Measurements from ENCODE around the gene RHBDD2. TPM values are rescaled to one million over a fixed set of nuclear protein-coding genes. Genes with fewer than 3 reads are reported as not detected.
A peak's percentile ranks its signal among the peaks of the same experiment; 100 is the strongest.

Gene RHBDD2
- total RNA-seq, 1 donor from 2014 or later: 33.8 TPM

GRCh38 chr7:75884476-75884875, 5.6 kb downstream of the RHBDD2 start:
- Mint-ChIP-seq H3K9me3 (ENCODE audit: low read depth) (no peaks in the 10 kb centered on the region), H3K27me3 (ENCODE audit: low read depth) (no peaks in the 10 kb centered on the region), H3K4me1 (ENCODE audit: low read depth) (peaks cover 21% of the 10 kb centered on the region), H3K36me3 (ENCODE audit: low read depth) (peaks cover 24% of the 10 kb centered on the region), H3K27ac (ENCODE audit: unreplicated experiment) (no peak overlapping the region), H3K4me3 (ENCODE audit: unreplicated experiment) (no peak overlapping the region)
- TF ChIP-seq, protein P1, sequence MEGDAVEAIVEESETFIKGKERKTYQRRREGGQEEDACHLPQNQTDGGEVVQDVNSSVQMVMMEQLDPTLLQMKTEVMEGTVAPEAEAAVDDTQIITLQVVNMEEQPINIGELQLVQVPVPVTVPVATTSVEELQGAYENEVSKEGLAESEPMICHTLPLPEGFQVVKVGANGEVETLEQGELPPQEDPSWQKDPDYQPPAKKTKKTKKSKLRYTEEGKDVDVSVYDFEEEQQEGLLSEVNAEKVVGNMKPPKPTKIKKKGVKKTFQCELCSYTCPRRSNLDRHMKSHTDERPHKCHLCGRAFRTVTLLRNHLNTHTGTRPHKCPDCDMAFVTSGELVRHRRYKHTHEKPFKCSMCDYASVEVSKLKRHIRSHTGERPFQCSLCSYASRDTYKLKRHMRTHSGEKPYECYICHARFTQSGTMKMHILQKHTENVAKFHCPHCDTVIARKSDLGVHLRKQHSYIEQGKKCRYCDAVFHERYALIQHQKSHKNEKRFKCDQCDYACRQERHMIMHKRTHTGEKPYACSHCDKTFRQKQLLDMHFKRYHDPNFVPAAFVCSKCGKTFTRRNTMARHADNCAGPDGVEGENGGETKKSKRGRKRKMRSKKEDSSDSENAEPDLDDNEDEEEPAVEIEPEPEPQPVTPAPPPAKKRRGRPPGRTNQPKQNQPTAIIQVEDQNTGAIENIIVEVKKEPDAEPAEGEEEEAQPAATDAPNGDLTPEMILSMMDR (IDR thresholded peaks at IDR 0.05): no peak
- DNase-seq (ENCODE audit: low spot score): no peak

DNA sequence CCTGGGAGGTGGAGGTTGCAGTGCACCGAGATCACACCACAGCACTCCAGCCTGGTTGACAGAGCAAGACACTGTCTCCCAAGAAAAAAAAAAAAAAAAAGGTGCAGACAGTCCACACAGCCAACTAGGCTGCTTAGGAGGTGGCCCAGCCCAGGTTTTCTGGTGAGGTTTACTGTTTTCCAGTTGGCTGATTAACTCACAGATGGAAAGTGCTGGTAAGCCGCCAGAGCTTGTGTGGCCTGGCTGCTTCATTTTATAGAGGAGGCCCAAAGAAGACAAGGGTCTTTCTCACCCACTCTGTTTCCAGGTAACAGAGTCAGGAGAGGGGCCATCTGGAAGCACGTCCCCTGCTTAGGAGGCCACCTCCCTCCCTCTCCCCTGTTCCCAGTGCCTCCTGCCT, 6.2 kb downstream of the RHBDD2 start:
- Mint-ChIP-seq H3K36me3 (ENCODE audit: low read depth) (peaks cover 24% of the 10 kb centered on the region), H3K27me3 (ENCODE audit: low read depth) (no peaks in the 10 kb centered on the region), H3K9me3 (ENCODE audit: low read depth) (no peaks in the 10 kb centered on the region)

GRCh38 chr7:75887669-75888369, 9.0 kb downstream of the RHBDD2 start:
- H3K4me1 Mint-ChIP-seq (ENCODE audit: low read depth): peaks cover 15% of the 10 kb centered on the region

More for the DNA sequence above, 6.2 kb downstream of the RHBDD2 start:
- H3K4me1 Mint-ChIP-seq (ENCODE audit: low read depth): peaks cover 21% of the 10 kb centered on the region
- no peak overlapping the region for H3K27ac Mint-ChIP-seq (ENCODE audit: unreplicated experiment)
- no peak overlapping the region for H3K4me3 Mint-ChIP-seq (ENCODE audit: unreplicated experiment)
- TF ChIP-seq, protein P1 (IDR thresholded peaks at IDR 0.05): no peak
- DNase-seq (ENCODE audit: low spot score): no peak

GRCh38 chr7:75888464-75889222, 9.8 kb downstream of the RHBDD2 start:
- Mint-ChIP-seq H3K9me3 (ENCODE audit: low read depth) (no peaks in the 10 kb centered on the region), H3K4me1 (ENCODE audit: low read depth) (peaks cover 15% of the 10 kb centered on the region), H3K27me3 (ENCODE audit: low read depth) (no peaks in the 10 kb centered on the region), H3K27ac (ENCODE audit: unreplicated experiment) (no peak overlapping the region), H3K36me3 (ENCODE audit: low read depth) (peaks cover 11% of the 10 kb centered on the region), H3K4me3 (ENCODE audit: unreplicated experiment) (no peak overlapping the region)
- TF ChIP-seq, protein P1 (IDR thresholded peaks at IDR 0.05): no peak
- DNase-seq (ENCODE audit: low spot score): no peak

More at GRCh38 chr7:75887669-75888369, 9.0 kb downstream of the RHBDD2 start:
- Mint-ChIP-seq H3K9me3 (ENCODE audit: low read depth) (no peaks in the 10 kb centered on the region), H3K36me3 (ENCODE audit: low read depth) (peaks cover 14% of the 10 kb centered on the region), H3K27me3 (ENCODE audit: low read depth) (no peaks in the 10 kb centered on the region), H3K4me3 (ENCODE audit: unreplicated experiment) (no peak overlapping the region), H3K27ac (ENCODE audit: unreplicated experiment) (no peak overlapping the region)
- no peak for DNase-seq (ENCODE audit: low spot score)
- TF ChIP-seq, protein P1 (IDR thresholded peaks at IDR 0.05): no peak

DNA sequence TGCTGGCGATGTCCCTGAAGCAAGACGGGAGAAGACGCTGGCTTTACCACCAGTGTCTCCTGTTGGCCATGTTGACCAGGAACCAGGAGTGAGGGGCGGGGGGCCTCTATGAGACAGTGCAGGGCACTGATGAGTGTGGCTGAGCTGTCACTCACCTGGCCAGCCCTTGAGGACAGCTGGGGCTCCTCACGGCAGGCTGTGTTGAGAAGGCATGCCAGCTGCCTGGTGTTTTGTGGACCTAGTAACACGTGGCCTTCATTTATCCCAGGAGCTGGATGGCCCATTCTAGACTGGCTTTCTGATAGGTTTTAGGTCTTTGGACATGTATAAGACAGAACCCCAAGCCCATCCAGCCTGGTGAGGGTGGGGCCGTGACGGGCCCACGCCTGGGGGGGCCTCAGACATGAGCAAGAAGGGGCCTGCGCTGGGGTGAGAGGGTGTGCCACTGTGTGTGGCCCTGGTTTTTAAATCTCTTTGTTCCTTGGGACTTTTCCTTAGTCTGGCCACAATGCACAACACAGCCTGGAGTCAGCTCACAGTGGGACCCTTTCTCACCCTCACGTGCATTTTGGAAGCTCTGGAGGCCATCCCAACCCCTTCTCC, 10.5 kb downstream of the RHBDD2 start:
- Mint-ChIP-seq H3K9me3 (ENCODE audit: low read depth) (no peaks in the 10 kb centered on the region), H3K4me1 (ENCODE audit: low read depth) (peaks cover 15% of the 10 kb centered on the region), H3K4me3 (ENCODE audit: unreplicated experiment) (no peak overlapping the region), H3K36me3 (ENCODE audit: low read depth) (peaks cover 11% of the 10 kb centered on the region), H3K27me3 (ENCODE audit: low read depth) (no peaks in the 10 kb centered on the region), H3K27ac (ENCODE audit: unreplicated experiment) (peak overlapping the region; percentile 51)
- no peak for DNase-seq (ENCODE audit: low spot score)
- TF ChIP-seq, protein P1 (IDR thresholded peaks at IDR 0.05): no peak
